SK-N-MC (cell line): ENCODE measurements around the gene CMIP.
"Not testable (repeated sequence)": the region's sequence is repeated elsewhere in the genome, so short reads cannot be mapped to it uniquely, and the experiment has no call there.

Experiments used
- DNase-seq: peaks from one replicate; pipeline ENCODE4 v3.0.0-alpha.2; 2011; ENCODE audit warnings: low read depth, low spot score
- H3K27ac ChIP-seq: fragments of 200-600 bp; sonication (generic); 2 replicates; pipeline ENCODE4 v1.5.1; 2016; ENCODE audit warnings: mixed run types
- H3K36me3 ChIP-seq: fragments of 200-600 bp; sonication (generic); 2 replicates; pipeline ENCODE4 v1.6.1; 2017; ENCODE audit warnings: antibody characterized with exemption, low read length, mixed read lengths; ENCODE audit not compliant: insufficient read depth
- H3K4me3 ChIP-seq: fragments of 200-600 bp; sonication (generic); 2 replicates; pipeline ENCODE4 v1.5.1; 2016
- H3K9ac ChIP-seq: fragments of 200-600 bp; sonication (generic); 2 replicates; pipeline ENCODE4 v1.8.0; 2017; ENCODE audit warnings: mixed run types, mixed read lengths; ENCODE audit not compliant: insufficient read length
- H3K9me3 ChIP-seq: fragments of 200-600 bp; sonication (generic); 2 replicates; pipeline ENCODE4 v1.6.1; 2017; ENCODE audit warnings: low read depth, mild to moderate bottlenecking, antibody characterized with exemption, low read length, moderate library complexity, mixed read lengths
- EZH2 ChIP-seq: fragments of 200-600 bp; sonication (generic); IDR thresholded peaks from one replicate; pipeline ENCODE4 v1.6.1; 2017; ENCODE audit warnings: antibody characterized with exemption
- FOXP2 ChIP-seq: optimal IDR thresholded peaks from 2 replicates; pipeline ENCODE3; 2011; ENCODE audit warnings: mild to moderate bottlenecking, moderate library complexity; ENCODE audit not compliant: insufficient read depth; ENCODE audit errors: extremely low read length, control extremely low read depth
- POLR2AphosphoS5 ChIP-seq: IDR thresholded peaks from 2 replicates; pipeline ENCODE4 v1.6.1; 2012; ENCODE audit warnings: mild to moderate bottlenecking, low read depth, low read length, borderline replicate concordance

CMIP gene

DNA sequence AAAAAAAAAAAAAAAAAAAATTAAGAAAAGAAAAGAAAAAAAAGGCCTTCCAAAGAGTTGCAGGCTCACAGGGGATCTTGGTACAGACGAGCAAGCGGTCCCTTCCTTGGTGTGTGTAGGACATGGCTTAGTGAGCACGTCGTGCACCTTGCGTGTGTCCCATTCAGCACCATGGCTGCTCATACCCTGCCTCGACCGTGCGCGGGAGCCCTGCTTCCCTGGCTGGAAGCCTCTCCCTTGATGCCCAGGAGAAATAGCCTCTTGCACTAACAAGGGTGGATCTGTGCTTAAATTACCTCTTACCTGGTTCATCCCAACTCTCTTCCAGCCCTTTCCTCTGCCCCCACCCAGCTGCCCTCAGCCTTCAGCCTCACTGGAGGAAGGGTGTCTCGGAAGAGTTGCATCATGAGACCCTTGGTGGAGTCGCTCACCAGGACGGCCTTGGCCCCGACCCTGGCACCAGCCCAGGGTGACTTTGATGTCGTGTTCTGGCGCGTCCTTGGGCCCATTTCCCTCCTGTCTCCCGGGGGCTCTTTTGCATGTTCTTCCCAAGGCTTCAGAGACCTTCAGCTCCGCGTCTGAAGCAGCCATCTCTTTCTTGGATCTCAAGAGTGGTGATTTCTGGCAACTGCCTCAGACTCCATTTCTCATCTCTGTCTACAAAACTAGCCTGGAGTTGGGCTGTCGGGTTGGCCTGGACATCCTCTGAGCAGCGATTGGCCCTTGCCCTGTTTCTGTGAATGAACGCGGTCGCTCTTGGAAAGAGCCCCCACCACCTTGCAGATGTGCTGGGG lies 127.2 kb downstream of the CMIP start:
- Histone ChIP-seq H3K4me3 (no peak overlapping the region), H3K9ac (no peak overlapping the region), H3K27ac (no peak overlapping the region), H3K9me3 (no peaks in the 10 kb centered on the region), H3K36me3 (no peaks in the 10 kb centered on the region)
- no peak for TF ChIP-seq POLR2AphosphoS5
- TF ChIP-seq FOXP2 = no peak
- DNase-seq = no peak

DNA sequence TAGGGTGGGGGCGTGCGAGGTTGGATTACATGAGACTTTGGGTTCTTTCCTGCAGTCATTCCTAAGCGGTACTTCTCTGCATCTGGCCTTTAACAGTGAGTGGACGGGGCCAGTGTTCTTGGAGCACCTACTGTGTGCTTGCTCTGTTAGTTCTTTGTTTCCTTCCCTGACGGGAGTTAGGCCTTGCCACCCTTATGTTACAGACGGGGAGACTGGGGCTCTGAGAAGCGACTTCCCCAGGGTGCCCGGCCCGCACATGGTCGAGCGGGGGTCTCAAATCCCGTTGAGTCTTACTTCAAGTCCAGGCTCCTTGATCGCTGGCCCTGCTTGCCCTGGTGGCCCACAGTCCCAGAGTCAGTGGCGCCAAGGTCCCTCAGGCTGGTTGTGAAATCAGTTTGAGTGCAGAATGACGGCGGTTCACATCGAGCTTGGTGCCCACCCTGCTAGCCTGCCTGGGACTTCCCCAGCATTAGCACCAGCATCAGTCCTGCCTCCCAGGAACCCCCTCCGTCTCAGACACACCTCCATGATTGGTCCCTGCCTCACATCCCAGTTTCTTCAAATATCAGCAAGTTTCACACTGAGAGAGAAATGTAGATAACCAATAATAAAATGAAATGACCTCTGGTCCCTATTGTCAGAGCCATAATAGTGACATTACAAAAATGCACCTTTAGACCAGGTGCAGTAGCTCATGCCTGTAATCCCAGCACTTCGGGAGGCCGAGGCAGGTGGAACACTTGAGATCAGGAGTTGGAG lies 128.0 kb downstream of the CMIP start:
- DNase-seq = no peak
- Histone ChIP-seq H3K36me3 (no peaks in the 10 kb centered on the region), H3K9me3 (no peaks in the 10 kb centered on the region), H3K4me3 (no peak overlapping the region), H3K27ac (no peak overlapping the region), H3K9ac (no peak overlapping the region)
- TF ChIP-seq FOXP2 = no peak

DNA sequence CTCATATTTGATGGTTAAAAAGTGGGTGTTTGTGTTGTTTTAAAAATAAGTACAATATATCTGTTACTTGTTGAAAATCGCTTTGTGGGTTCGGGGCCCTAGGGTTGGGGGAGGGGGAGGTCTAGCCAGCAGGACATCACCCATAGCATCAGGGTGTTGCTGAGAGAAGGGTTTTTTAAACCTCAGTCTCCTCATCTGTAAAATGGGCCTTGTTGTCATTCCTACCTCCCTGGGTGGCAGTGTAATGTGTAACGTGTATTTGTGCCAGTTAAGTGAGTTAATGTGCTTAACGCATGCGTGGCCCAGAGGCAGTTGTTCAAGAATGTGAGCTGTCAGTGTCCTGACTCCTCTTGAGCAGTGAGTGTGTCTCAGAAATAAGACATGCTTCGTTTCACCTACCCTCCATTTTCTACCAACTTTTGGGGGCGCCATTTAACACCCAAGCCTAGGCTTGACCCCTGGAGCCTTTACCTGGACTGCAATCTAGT lies 129.0 kb downstream of the CMIP start:
- no peak for DNase-seq
- Histone ChIP-seq H3K27ac (no peak overlapping the region), H3K9me3 (no peaks in the 10 kb centered on the region), H3K9ac (no peak overlapping the region), H3K4me3 (no peak overlapping the region), H3K36me3 (no peaks in the 10 kb centered on the region)
- TF ChIP-seq FOXP2 (no peak), EZH2 (no peak), POLR2AphosphoS5 (no peak)

DNA sequence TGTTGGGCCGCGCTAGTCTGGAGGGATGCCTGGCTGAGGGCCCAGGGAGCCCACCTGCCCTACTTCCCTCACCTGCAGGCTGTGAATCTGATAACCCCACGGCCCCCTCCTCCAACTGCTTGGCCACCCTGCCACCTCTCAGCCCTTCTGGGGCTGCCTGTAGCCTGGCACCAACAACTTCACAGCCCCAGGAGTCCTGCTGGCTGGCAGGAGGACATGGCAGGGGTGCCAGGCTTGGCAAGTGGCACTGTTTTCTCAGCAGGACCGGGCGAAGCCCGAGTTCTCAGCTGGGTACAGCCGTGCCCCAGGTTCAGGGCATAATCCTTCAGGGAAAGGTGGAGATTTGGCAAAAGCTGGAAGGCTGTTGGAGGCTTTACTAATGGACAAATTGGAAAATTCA lies 129.6 kb downstream of the CMIP start:
- DNase-seq = no peak
- H3K36me3 ChIP-seq = no peaks in the 10 kb centered on the region
- H3K9me3 ChIP-seq = no peaks in the 10 kb centered on the region
- TF ChIP-seq POLR2AphosphoS5 = no peak
- no peak for TF ChIP-seq EZH2
- H3K4me3 ChIP-seq = no peak overlapping the region
- no peak overlapping the region for H3K27ac ChIP-seq
- no peak overlapping the region for H3K9ac ChIP-seq

DNA sequence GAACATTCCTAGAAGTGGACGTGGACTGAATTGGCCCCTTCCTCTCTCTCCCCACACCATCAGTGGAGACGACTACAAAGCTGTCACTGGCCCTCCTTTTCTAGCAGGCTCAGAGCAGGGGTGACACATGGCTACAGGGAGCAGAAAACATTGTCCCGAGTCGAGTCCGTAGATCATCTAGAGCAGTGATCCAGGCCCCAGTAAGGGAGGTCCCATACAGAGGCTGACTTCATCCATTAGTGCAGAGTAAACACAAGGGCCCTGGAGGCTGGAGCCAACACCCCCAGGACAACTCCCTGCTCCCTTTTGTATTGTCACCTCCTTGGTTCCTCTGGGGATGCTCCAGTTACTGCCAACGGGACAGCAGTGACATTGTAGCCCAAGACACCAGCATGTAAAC lies 130.7 kb downstream of the CMIP start:
- no peak for DNase-seq
- H3K36me3 ChIP-seq = no peaks in the 10 kb centered on the region

DNA sequence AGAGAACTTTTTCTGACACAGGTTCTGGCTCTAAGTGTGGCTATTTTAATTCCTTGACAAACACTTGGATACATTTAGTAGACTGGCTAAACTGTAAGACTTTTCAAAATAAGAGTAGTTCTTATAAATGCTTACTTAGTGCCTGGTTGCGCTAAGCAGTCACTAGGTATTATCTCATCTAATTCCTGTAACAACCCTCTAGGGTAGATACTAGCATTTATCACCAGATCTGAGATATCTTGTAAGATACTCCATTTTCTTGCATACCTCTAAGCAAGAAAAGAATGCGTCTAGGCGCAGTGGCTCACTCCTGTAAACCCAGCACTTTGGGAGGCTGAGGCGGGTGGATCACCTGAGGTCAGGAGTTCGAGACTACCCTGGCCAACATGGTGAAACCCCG lies 131.2 kb downstream of the CMIP start:
- Histone ChIP-seq H3K27ac (no peak overlapping the region), H3K4me3 (no peak overlapping the region), H3K36me3 (no peaks in the 10 kb centered on the region), H3K9ac (no peak overlapping the region), H3K9me3 (no peaks in the 10 kb centered on the region)
- no peak for DNase-seq
- TF ChIP-seq FOXP2 (no peak), EZH2 (no peak), POLR2AphosphoS5 (no peak)

More for the DNA sequence above, 130.7 kb downstream of the CMIP start:
- H3K4me3 ChIP-seq = no peak overlapping the region
- no peaks in the 10 kb centered on the region for H3K9me3 ChIP-seq
- H3K9ac ChIP-seq = no peak overlapping the region
- no peak overlapping the region for H3K27ac ChIP-seq
- no peak for TF ChIP-seq POLR2AphosphoS5

DNA sequence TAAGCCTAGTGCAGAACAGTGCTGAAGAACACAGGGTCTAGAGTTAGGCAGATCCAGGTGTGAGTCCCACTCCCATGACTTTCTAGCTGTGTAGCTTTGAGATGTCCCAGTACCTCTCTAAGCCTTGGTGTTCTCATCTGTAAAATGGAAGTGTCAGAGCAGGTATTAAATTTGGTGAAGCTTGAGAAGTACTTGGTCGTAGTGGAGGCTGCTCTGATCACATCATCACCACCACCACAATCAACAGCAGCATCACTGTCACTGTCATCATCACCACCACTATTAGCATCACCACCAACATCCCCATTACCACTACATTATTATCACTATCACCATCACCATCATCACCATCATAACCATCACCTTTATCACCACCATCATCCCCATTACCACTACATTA lies 132.1 kb downstream of the CMIP start:
- DNase-seq = no peak
- Histone ChIP-seq H3K4me3 (no peak overlapping the region), H3K36me3 (no peaks in the 10 kb centered on the region), H3K27ac (no peak overlapping the region), H3K9ac (no peak overlapping the region), H3K9me3 (no peaks in the 10 kb centered on the region)
- TF ChIP-seq POLR2AphosphoS5 = no peak
- no peak for TF ChIP-seq EZH2
- no peak for TF ChIP-seq FOXP2

DNA sequence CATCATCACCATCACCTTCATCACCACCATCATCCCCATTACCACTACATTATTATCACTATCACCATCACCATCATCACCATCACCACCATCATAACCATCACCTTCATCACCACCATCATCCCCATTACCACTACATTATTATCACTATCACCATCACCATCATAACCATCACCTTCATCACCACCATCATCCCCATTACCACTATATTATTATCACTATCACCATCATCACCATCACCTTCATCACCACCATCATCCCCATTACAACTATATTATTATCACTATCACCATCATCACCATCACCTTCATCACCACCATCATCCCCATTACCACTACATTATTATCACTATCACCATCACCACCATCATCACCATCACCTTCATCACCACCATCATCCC lies 132.7 kb downstream of the CMIP start:
- not testable (repeated sequence) for H3K36me3 ChIP-seq, H3K27ac ChIP-seq, H3K4me3 ChIP-seq, H3K9ac ChIP-seq, DNase-seq, H3K9me3 ChIP-seq

DNA sequence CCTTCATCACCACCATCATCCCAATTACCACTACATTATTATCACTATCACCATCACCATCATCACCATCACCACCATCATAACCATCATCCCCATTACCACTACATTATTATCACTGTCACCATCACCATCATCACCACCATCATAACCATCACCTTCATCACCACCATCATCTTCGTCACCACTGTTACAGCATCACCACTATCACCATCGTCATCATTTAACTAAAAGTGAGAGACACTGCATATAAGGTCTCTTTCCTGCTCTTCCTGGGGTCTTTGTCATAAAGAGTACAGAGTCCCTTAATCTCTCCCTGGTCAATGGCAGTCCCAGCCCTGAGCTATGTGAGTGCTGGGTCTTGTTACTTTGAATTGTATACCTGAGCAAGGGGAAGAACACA lies 133.5 kb downstream of the CMIP start:
- Histone ChIP-seq H3K9ac (no peak overlapping the region), H3K4me3 (no peak overlapping the region), H3K9me3 (no peaks in the 10 kb centered on the region), H3K36me3 (no peaks in the 10 kb centered on the region), H3K27ac (no peak overlapping the region)
- TF ChIP-seq EZH2 (no peak), POLR2AphosphoS5 (no peak), FOXP2 (no peak)
- DNase-seq = no peak
